ENCODE data around the gene ARCN1.

Gene ARCN1

DNA sequence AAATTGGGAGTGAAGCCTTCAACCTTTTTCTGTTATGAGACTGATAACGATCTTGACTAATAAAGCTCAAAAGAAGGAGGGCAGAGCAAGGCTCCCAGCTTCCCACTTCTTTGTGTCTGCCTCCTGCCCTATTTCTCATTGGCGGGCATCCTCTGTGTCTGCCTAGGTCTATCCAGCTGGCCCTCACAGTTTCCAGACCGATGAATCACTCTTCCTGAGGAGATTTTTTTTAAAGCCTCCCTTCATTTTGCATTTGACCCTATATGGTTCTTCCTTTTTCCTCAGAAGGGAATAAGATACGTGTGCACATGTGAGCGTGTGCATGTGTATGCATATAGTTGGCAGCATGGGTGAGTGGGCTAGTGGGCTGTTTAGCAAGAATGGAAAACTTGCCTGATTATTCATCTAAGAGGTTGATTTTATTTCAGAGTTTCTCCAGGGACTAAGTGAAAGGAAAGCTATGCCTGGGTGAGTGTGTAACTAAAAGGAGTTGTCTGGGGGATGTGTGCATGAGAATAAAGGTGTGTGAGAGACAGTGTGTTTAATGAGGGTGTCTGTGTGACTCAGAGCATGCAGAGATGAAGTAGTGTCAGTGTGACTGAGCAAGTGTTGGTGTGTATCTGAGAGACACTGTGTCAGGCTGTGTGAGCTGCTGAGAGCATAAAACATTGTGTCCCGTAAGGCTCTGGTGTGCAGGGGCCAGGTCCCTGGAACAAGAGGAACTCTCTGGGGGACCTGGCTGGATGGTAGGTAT is 47.4 kb downstream of the ARCN1 start:
- DNase-seq (ENCODE audit: low spot score), result no peak
- TF ChIP-seq, protein P1, sequence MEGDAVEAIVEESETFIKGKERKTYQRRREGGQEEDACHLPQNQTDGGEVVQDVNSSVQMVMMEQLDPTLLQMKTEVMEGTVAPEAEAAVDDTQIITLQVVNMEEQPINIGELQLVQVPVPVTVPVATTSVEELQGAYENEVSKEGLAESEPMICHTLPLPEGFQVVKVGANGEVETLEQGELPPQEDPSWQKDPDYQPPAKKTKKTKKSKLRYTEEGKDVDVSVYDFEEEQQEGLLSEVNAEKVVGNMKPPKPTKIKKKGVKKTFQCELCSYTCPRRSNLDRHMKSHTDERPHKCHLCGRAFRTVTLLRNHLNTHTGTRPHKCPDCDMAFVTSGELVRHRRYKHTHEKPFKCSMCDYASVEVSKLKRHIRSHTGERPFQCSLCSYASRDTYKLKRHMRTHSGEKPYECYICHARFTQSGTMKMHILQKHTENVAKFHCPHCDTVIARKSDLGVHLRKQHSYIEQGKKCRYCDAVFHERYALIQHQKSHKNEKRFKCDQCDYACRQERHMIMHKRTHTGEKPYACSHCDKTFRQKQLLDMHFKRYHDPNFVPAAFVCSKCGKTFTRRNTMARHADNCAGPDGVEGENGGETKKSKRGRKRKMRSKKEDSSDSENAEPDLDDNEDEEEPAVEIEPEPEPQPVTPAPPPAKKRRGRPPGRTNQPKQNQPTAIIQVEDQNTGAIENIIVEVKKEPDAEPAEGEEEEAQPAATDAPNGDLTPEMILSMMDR (IDR thresholded peaks at IDR 0.05; ENCODE audit: extremely low read depth, insufficient read depth, missing control alignments), result no peak
- in situ Hi-C loops (cut with MboI; ENCODE audit: low pct_unique_long_range_greater_than_20kb, low sequenced_read_pairs, unreplicated experiment), result no loop called here

DNA sequence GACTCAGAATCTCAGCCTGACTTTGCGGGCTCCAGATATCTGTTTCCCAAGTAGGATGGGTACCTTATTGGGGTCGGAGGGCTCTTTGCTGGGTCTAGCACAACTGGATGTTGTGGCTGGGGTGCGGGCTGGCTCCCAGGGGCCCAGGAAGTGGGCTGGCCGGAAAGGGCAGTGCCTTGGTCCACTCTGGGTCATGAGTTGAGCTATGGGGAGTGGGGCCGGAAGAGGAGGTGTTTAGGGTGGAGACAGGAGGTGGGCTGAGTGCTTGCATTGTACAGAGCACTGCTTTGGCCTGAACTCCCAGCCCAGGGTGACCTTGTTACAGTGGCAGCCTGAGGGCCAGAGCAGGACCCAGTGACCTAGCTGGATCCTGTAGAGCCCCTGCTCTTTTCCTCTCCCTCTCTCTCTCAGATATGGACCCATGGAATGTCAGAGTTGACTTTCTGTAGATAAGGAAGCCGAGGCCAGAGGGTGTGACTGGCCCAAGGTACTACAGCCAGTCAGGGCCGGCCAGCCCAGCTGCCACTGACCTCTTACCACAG is 48.4 kb downstream of the ARCN1 start:
- no peak for DNase-seq (ENCODE audit: low spot score)
- in situ Hi-C loops (cut with MboI; ENCODE audit: low pct_unique_long_range_greater_than_20kb, low sequenced_read_pairs, unreplicated experiment), result no loop called here
- TF ChIP-seq, protein P1 (IDR thresholded peaks at IDR 0.05; ENCODE audit: extremely low read depth, insufficient read depth, missing control alignments), result no peak

DNA sequence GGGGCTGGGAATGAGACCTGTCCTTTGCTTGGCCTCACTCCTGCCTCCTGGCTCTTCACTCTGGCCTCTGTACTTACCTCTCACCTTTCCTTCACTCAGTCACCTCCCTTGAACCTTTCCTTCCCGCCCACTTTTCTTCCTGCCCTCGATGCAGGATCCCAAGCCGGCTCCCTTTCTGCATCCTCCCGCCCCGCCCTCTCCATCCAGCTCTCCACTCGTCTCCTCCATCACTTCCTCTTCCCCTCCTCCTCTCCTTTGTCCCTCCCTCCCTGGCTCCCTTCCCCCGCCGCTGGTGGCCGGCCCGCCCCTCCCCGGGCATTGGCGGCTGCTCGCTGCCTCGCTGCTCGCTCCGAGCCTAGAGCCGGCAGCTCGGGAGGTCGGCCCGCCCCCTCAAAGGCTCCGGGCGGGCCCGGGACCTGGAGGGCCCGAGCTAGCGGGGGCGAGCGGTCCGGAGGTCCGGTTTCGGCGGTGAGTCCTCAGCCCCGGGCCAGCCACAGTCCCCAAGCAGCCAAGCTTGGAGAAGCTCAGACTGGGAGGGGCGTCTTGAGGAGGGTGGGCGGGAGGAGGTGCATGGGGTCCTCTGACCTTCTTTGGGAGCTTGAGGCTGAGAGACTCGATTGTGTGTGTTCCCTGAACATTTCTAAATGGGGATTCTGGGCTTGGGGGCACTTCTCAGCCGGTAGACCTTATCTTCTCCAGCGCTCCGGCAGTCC is 49.0 kb downstream of the ARCN1 start:
- DNase-seq (ENCODE audit: low spot score), result no peak
- in situ Hi-C loops (cut with MboI; ENCODE audit: low pct_unique_long_range_greater_than_20kb, low sequenced_read_pairs, unreplicated experiment), result no loop called here
- TF ChIP-seq, protein P1 (IDR thresholded peaks at IDR 0.05; ENCODE audit: extremely low read depth, insufficient read depth, missing control alignments), result no peak

DNA sequence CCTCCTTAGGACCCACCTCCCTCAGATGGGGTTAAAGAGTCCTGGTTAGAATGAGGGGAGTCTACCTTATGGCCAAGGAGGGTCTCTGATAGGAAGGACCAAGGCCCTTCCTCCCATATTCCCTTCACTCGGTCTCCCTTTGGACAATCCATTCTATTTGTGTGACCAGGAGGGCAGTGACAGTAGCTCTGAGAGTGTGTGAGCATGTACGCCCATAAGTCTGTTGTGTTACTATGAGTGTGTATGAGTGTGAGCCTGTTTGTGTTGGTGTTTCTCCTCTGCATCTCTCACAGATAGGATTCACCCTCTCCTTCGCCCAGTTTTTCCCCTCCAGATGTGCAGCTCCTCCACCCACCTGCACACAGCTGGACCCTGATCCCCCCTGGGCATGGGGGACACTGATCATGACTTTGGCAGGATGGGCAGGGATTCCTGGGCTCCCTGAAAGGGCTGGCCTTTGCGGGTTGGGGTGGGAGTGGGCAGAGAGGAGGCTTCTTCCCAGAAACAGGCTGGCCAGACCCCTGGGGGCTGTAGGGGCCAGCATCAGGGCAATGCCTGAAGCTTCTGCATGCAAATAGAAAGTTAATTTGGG is 49.7 kb downstream of the ARCN1 start:
- in situ Hi-C loops (cut with MboI; ENCODE audit: low pct_unique_long_range_greater_than_20kb, low sequenced_read_pairs, unreplicated experiment), result no loop called here
- no peak for DNase-seq (ENCODE audit: low spot score)
- TF ChIP-seq, protein P1 (IDR thresholded peaks at IDR 0.05; ENCODE audit: extremely low read depth, insufficient read depth, missing control alignments), result no peak

DNA sequence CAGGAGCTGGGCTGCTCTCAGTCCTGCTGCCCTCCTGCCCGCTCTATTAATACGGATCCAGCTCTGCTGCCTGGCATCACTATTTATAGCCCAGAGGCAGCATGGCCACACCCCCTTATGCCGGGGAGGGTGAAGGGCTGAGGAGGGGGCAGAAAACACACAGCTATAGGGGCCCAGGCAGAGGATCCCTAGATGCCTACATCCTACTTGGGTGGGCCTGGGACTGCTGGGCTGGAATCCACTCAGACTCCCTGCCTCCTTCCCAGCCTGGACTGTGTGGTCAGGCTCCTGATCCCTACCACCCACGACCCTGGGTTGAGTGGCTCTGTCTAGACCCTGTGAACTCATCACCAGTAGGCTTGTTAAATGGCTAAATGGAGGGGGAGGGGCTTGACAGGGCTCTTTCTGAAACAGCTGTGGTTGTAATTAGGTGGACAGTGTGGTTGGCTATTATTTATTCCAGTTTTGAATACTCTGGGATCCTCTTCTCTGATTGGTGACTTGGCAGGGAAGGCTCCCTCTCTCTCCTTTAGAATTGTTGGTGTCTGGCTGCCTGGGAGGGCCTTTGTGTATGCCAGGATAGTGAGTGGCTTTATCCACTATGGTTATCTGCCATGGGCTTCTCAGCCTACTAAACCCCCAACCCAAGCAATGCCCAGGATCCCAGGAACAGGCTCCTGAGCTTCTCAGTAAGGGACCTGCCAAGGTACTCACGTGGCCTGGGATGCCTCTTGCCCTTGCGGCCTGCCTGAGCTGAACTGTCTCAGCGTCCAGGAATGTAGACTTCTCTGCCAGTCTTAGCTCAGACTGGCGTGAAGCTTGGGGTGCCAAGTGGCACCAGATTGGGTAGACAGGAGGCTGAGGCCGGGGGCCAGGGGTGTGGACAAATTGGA is 50.4 kb downstream of the ARCN1 start:
- TF ChIP-seq, protein P1 (IDR thresholded peaks at IDR 0.05; ENCODE audit: extremely low read depth, insufficient read depth, missing control alignments), result no peak
- DNase-seq (ENCODE audit: low spot score), result no peak
- in situ Hi-C loops (cut with MboI; ENCODE audit: low pct_unique_long_range_greater_than_20kb, low sequenced_read_pairs, unreplicated experiment), result no loop called here

DNA sequence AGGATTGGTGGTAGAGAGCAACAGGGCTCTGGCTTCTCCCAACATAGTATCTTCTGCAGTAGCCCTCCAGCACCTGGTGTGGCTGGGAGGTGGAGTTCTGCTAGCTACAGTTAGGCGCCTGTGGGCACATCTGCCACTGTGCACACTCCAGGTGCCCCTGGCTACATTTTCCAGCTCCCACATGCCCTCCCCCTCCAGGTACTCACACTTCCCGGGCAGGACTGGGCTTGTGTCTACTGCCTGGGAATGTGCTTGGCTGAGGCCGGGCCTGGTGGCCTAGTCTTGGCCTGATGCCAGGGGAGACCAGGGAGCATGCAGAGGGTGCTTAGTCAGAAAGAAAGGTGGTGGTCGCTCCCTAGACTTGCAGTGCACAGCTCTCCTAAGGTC is 51.1 kb downstream of the ARCN1 start:
- TF ChIP-seq, protein P1 (IDR thresholded peaks at IDR 0.05; ENCODE audit: extremely low read depth, insufficient read depth, missing control alignments), result no peak
- in situ Hi-C loops (cut with MboI; ENCODE audit: low pct_unique_long_range_greater_than_20kb, low sequenced_read_pairs, unreplicated experiment), result no loop called here
- DNase-seq (ENCODE audit: low spot score), result no peak

Data from GM13977 (cell line).